Neural cell (in vitro differentiated cells): Measurements from ENCODE around the gene RNF113B. TPM values are rescaled to one million over a fixed set of nuclear protein-coding genes. Genes with fewer than 3 reads are reported as not detected.

ENCODE experiments used
- H2AFZ ChIP-seq: fragments of 200-600, 300-800 bp; sonication (generic), shearing (Covaris generic); 2 replicates; pipeline ENCODE4 v1.6.0; 2014; ENCODE audit warnings: low read depth, mild to moderate bottlenecking, antibody characterized with exemption, low read length, moderate library complexity
- H3F3A ChIP-seq: fragments of 200-600 bp; shearing (Covaris generic); 2 replicates; pipeline ENCODE4 v1.6.1; 2016; ENCODE audit warnings: mild to moderate bottlenecking, moderate library complexity, mixed read lengths, antibody characterized with exemption, low read length; ENCODE audit not compliant: insufficient read depth, poor library complexity, severe bottlenecking
- H3K27ac ChIP-seq: fragments of 200-600, 300-800 bp; sonication (generic), shearing (Covaris generic); 2 replicates; pipeline ENCODE4 v1.5.1; 2014; ENCODE audit warnings: mild to moderate bottlenecking, low read length, moderate library complexity
- H3K27me3 ChIP-seq: fragments of 300-800, 200-600 bp; sonication (generic), shearing (Covaris generic); 2 replicates; pipeline ENCODE4 v1.6.0; 2014; ENCODE audit warnings: mild to moderate bottlenecking, low read depth, low read length, moderate library complexity; ENCODE audit not compliant: insufficient read depth
- H3K36me3 ChIP-seq: fragments of 300-800, 200-600 bp; sonication (generic), shearing (Covaris generic); 2 replicates; pipeline ENCODE4 v1.5.1; 2014; ENCODE audit warnings: mild to moderate bottlenecking, antibody characterized with exemption, low read length, moderate library complexity; ENCODE audit not compliant: insufficient read depth
- H3K4me2 ChIP-seq: fragments of 300-800, 200-600 bp; sonication (generic), shearing (Covaris generic); 2 replicates; pipeline ENCODE4 v1.6.0; 2014; ENCODE audit warnings: mild to moderate bottlenecking, low read length
- H3K4me3 ChIP-seq: fragments of 300-800, 200-600 bp; sonication (generic), shearing (Covaris generic); 2 replicates; pipeline ENCODE4 v1.5.1; 2014; ENCODE audit warnings: mild to moderate bottlenecking, low read length, moderate library complexity
- H3K79me2 ChIP-seq: fragments of 200-600 bp; shearing (Covaris generic); replicated peaks from 2 replicates; pipeline ENCODE4 v1.6.0; 2014; ENCODE audit warnings: mild to moderate bottlenecking, low read length, moderate library complexity; ENCODE audit not compliant: insufficient read depth
- H3K9ac ChIP-seq: fragments of 300-800, 200-600 bp; sonication (generic), shearing (Covaris generic); 2 replicates; pipeline ENCODE4 v1.6.1; 2016; ENCODE audit warnings: mild to moderate bottlenecking, low read length, mixed read lengths
- H3K9me2 ChIP-seq: fragments of 200-600 bp; shearing (Covaris generic); 2 replicates; pipeline ENCODE4 v1.6.1; 2016; ENCODE audit warnings: mild to moderate bottlenecking, low read length, mixed read lengths; ENCODE audit not compliant: insufficient read depth
- H3K9me3 ChIP-seq: fragments of 200-600, 300-800 bp; sonication (generic), shearing (Covaris generic); 2 replicates; pipeline ENCODE4 v1.6.1; 2016; ENCODE audit warnings: mild to moderate bottlenecking, mixed run types, low read length, moderate library complexity, mixed read lengths
- H4K20me1 ChIP-seq: fragments of 200-600 bp; shearing (Covaris generic); 2 replicates; pipeline ENCODE4 v1.6.1; 2016; ENCODE audit warnings: mild to moderate bottlenecking, mixed run types; ENCODE audit not compliant: insufficient read depth
- EP300 ChIP-seq: fragments of 450-650 bp; conservative IDR thresholded peaks from 2 replicates; pipeline ENCODE4 v1.6.1; 2014; ENCODE audit warnings: antibody characterized with exemption, mild to moderate bottlenecking, moderate library complexity; ENCODE audit not compliant: poor library complexity, severe bottlenecking
- EZH2 ChIP-seq: fragments of 200-600, 300-800 bp; shearing (Covaris generic), sonication (generic); IDR thresholded peaks from 2 replicates; pipeline ENCODE4 v1.6.1; 2014; ENCODE audit warnings: antibody characterized with exemption, low read length, borderline replicate concordance, mild to moderate bottlenecking; ENCODE audit not compliant: insufficient read depth, poor library complexity, severe bottlenecking
- MXI1 ChIP-seq: fragments of 450-650 bp; conservative IDR thresholded peaks from 2 replicates; pipeline ENCODE4 v1.6.1; 2014; ENCODE audit warnings: antibody characterized with exemption, mild to moderate bottlenecking; ENCODE audit not compliant: poor library complexity, severe bottlenecking
- POLR2AphosphoS5 ChIP-seq: IDR thresholded peaks from 2 replicates; pipeline ENCODE4 v1.6.1; 2012
- RAD21 ChIP-seq: fragments of 450-650 bp; conservative IDR thresholded peaks from 2 replicates; pipeline ENCODE4 v1.6.1; 2014; ENCODE audit warnings: antibody characterized with exemption, mild to moderate bottlenecking, moderate library complexity
- SMC3 ChIP-seq: fragments of 450-650 bp; conservative IDR thresholded peaks from 2 replicates; pipeline ENCODE4 v1.6.1; 2014; ENCODE audit warnings: antibody characterized with exemption, mild to moderate bottlenecking, moderate library complexity; ENCODE audit not compliant: poor library complexity
- TAF1 ChIP-seq: IDR thresholded peaks from 2 replicates; pipeline ENCODE4 v1.6.1; 2012; ENCODE audit warnings: low read depth
- polyA plus RNA-seq: library from polyadenylated mRNA; depleted of rRNA; stranded (reverse); fragments of >200 nt; gene quantifications from 2 replicates; pipeline ENCODE4 v1.2.3, GENCODE V29; 2014
- TF ChIP-seq, protein P1 (sequence below): IDR thresholded peaks from 2 replicates; pipeline ENCODE4 v1.6.1; 2012; ENCODE audit warnings: borderline replicate concordance
- TF ChIP-seq, protein P2 (sequence below): fragments of 450-650 bp; IDR thresholded peaks from 2 replicates; pipeline ENCODE4 v1.5.1; 2014; ENCODE audit warnings: antibody characterized with exemption, mild to moderate bottlenecking, moderate library complexity; ENCODE audit not compliant: poor library complexity, severe bottlenecking

The RNF113B gene
- polyA plus RNA-seq, 1 donor from 2014 or later: not detected

DNA sequence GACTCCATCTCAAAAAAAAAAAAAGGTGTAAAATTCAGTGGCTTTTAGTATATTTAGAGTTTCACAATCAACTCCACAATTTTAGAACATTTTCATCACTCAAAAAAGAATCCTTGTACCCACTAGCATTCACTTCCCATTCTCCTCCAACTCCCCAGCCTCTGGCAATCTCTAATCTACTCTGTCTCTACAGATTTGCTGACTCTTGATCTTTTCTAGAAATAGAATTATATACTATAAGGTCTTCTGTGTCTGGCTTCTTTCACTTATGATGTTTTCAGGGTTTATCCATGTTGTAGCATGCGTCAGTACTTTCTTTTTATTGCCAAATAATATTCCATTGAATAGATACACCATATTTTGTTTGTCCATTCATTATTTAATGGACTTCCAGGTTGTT is 42.2 kb downstream of the RNF113B start:
- H3F3A ChIP-seq: no peaks in the 10 kb centered on the region
- TF ChIP-seq EZH2 (no peak), EP300 (no peak), RAD21 (no peak), MXI1 (no peak), SMC3 (no peak), POLR2AphosphoS5 (no peak), TAF1 (no peak)
- TF ChIP-seq, protein P1, sequence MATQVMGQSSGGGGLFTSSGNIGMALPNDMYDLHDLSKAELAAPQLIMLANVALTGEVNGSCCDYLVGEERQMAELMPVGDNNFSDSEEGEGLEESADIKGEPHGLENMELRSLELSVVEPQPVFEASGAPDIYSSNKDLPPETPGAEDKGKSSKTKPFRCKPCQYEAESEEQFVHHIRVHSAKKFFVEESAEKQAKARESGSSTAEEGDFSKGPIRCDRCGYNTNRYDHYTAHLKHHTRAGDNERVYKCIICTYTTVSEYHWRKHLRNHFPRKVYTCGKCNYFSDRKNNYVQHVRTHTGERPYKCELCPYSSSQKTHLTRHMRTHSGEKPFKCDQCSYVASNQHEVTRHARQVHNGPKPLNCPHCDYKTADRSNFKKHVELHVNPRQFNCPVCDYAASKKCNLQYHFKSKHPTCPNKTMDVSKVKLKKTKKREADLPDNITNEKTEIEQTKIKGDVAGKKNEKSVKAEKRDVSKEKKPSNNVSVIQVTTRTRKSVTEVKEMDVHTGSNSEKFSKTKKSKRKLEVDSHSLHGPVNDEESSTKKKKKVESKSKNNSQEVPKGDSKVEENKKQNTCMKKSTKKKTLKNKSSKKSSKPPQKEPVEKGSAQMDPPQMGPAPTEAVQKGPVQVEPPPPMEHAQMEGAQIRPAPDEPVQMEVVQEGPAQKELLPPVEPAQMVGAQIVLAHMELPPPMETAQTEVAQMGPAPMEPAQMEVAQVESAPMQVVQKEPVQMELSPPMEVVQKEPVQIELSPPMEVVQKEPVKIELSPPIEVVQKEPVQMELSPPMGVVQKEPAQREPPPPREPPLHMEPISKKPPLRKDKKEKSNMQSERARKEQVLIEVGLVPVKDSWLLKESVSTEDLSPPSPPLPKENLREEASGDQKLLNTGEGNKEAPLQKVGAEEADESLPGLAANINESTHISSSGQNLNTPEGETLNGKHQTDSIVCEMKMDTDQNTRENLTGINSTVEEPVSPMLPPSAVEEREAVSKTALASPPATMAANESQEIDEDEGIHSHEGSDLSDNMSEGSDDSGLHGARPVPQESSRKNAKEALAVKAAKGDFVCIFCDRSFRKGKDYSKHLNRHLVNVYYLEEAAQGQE: no peak
- TF ChIP-seq, protein P2, sequence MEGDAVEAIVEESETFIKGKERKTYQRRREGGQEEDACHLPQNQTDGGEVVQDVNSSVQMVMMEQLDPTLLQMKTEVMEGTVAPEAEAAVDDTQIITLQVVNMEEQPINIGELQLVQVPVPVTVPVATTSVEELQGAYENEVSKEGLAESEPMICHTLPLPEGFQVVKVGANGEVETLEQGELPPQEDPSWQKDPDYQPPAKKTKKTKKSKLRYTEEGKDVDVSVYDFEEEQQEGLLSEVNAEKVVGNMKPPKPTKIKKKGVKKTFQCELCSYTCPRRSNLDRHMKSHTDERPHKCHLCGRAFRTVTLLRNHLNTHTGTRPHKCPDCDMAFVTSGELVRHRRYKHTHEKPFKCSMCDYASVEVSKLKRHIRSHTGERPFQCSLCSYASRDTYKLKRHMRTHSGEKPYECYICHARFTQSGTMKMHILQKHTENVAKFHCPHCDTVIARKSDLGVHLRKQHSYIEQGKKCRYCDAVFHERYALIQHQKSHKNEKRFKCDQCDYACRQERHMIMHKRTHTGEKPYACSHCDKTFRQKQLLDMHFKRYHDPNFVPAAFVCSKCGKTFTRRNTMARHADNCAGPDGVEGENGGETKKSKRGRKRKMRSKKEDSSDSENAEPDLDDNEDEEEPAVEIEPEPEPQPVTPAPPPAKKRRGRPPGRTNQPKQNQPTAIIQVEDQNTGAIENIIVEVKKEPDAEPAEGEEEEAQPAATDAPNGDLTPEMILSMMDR: no peak
- H3K4me3 ChIP-seq: no peak overlapping the region
- no peaks in the 10 kb centered on the region for H3K79me2 ChIP-seq
- H3K9me3 ChIP-seq: no peaks in the 10 kb centered on the region
- H3K36me3 ChIP-seq: no peaks in the 10 kb centered on the region
- no peaks in the 10 kb centered on the region for H3K27me3 ChIP-seq
- H3K4me2 ChIP-seq: no peak overlapping the region
- H3K27ac ChIP-seq: no peak overlapping the region
- no peaks in the 10 kb centered on the region for H3K9me2 ChIP-seq
- no peaks in the 10 kb centered on the region for H4K20me1 ChIP-seq
- H2AFZ ChIP-seq: no peak overlapping the region
- no peak overlapping the region for H3K9ac ChIP-seq

DNA sequence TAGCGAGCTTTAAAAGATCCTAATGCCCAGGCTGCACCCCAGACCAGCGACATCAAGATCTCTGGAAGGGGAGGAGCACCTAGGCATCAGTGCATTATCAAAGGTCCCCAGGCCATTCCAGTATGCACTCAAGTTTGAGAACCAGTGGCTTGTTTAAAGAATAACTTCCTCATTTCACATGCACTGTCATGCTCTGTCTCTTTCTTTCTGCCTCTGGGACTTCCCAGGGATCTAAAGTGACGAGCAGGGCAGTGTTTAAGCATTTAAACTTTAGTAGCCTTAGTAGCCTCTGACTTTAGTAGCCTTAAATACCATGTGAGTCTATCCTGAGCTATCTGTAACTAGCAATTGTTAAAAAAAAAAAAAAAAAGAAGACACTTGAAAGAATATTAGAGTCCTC is 43.1 kb downstream of the RNF113B start:
- Histone ChIP-seq H3K9me3 (no peaks in the 10 kb centered on the region), H2AFZ (no peak overlapping the region)

More for the DNA sequence above, 43.1 kb downstream of the RNF113B start:
- H3K9me2 ChIP-seq: no peaks in the 10 kb centered on the region
- no peak for TF ChIP-seq SMC3
- no peak for TF ChIP-seq TAF1
- no peak for TF ChIP-seq EZH2
- TF ChIP-seq RAD21: no peak
- H3K4me2 ChIP-seq: no peak overlapping the region
- H3K27ac ChIP-seq: no peak overlapping the region
- H3K9ac ChIP-seq: no peak overlapping the region
- H3K36me3 ChIP-seq: no peaks in the 10 kb centered on the region
- H3F3A ChIP-seq: no peaks in the 10 kb centered on the region
- no peaks in the 10 kb centered on the region for H3K27me3 ChIP-seq
- no peaks in the 10 kb centered on the region for H3K79me2 ChIP-seq
- no peaks in the 10 kb centered on the region for H4K20me1 ChIP-seq
- H3K4me3 ChIP-seq: no peak overlapping the region
